GM18873 (cell line): ENCODE results near the gene SNAPC2.

Experiments
- ATAC-seq: cut with Tn5 transposase; IDR thresholded peaks from one replicate; pipeline ENCODE4 v1.9.1; 2021; ENCODE audit warnings: mild to moderate bottlenecking, moderate library complexity, moderate number of reproducible peaks; ENCODE audit not compliant: unreplicated experiment, low FRiP score

The SNAPC2 gene

DNA sequence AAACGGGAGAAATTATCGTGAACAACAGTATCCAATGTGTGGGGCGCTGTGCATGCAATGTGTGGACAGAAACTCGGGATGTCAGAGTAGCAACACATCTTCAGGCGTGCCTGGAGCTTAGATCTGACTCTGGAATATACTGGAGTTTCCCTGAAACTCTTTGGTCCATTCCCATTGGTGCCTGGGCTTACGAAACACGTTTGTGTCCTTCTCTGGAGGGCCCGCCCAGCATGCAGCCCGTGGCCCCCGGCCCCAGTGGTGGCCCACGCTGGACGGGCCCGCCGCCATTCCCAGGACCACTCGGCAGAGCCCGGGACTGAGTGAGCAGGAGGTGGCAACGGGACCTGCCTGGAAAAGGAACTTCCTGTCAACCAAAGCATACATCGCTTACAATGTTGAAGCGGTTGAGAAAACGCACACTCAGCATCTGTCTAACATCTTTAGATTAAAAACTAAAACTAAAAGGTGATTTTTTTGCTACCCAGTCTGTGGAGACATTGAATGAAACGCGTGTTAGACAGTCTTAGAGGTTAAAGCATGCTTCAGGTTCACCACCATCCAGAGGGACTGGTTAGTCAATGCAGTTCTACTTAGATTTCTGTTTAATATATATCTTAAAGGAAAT is 42.6 kb downstream of the SNAPC2 start:
- no peak for ATAC-seq

DNA sequence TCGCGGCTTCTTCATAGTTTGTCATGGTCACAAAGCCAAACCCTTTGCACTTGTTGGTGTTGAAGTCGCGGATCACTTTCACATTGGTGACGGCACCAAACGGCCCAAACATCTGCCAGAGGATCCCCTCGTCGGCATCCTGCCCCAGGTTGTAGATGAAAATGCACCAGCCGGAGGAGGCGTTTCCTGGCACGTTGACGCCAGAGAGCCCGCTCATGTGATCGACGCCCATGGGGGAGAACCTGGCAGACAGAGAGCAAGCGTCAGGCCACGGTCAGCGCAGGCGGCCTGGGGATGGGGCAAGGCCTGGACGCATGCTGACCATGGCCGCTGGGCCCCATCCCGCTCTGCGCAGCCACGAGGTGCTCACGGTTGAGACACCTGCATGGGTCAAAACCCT is 43.4 kb downstream of the SNAPC2 start:
- no peak for ATAC-seq

DNA sequence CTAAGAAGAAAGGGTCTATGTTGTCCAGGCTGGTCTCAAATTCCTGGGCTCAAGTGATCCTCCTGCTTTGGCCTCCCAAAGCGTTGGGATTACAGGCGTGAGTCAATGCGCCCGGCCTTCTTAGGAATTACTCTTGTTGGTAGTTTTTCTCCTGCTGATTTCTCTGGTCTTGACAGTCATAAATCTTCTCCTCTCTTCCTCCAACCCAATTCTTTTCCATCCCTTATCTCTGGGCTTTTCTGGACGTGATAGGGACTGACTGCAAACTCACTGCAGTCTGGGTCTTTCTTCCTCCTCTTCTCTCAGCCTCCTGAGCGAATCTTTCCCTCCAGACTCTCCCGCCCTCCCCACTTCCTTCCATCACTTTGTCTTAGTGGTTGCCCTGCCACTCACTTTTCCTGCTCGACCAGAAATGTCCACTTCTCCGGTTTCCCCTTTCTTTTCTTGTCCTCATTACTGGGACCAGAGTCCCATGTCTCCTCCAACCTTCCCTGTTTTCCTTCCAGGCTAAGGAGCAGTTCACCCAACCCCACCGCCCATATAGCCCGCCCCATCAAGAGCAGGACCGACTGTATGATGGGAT is 45.2 kb downstream of the SNAPC2 start:
- ATAC-seq: no peak

DNA sequence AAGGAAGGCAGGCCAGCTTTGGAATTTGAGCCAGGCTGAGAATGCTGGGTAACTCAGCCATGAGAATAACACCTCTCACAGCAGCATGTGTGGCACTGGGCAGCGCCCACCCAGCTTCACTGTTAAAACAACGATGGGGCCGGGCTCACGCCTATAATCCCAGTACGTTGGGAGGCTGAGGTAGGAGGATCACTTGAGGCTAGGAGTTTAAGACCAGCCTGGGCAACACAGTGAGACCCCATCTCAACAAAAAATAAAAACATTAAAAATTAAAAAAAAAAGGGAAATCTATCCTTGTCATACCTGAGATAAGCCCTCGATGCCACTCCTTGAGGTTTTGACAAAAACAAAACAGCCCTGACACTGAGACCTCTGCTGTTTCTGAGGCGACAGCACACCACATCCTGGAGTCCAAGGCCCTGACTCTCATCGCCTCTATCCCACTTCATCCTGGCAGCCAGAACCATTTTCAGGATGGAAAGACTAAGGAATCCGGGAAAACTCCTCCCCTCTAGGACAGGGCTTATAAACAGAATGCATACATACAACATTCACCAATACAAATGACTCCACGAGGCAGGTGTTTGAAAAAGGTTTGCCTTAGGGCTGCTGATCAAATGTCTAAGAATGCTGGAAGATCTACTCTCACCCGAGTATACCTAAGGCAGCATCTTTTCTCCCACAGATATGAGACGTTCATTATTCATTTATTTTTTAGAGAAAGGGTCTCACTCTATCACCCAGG is 46.0 kb downstream of the SNAPC2 start:
- no peak for ATAC-seq

DNA sequence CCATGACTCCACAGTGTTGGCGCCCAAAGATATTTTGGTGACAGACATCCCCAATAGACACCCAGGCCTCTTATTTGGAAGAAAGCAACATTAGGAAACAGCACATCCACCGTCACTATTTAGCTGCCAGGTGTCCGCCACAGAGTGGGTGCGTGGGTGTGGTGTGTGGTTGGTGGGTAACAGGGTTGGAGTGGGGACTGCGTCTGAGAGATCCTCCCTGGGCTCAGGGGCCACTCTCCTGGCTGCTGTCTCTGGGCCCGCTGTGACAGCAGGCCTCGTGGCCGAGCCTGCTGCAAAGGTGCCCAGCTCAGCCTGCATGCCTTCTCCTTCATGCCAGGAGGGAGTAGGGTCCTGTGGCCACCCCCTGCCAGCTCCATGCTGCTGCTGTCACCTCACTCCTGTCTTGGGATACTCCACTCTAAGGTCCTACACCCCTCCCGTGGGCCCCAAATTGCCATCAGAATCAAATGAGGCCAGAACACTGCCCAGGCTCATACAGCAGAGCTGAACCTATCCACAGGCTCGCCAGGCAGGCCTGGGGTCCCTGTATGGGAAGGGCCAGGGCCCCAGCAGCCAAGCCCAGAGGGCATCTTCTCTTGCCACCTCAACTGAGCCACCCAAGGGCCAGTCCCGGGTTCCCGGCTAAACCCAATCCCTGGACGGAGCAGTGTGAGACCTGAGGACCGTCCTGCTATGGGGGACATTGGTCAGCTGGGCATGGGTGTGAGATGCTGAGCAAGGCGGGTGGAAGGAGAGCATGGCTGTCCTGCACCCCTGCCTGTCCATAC is 48.1 kb downstream of the SNAPC2 start:
- ATAC-seq: no peak

DNA sequence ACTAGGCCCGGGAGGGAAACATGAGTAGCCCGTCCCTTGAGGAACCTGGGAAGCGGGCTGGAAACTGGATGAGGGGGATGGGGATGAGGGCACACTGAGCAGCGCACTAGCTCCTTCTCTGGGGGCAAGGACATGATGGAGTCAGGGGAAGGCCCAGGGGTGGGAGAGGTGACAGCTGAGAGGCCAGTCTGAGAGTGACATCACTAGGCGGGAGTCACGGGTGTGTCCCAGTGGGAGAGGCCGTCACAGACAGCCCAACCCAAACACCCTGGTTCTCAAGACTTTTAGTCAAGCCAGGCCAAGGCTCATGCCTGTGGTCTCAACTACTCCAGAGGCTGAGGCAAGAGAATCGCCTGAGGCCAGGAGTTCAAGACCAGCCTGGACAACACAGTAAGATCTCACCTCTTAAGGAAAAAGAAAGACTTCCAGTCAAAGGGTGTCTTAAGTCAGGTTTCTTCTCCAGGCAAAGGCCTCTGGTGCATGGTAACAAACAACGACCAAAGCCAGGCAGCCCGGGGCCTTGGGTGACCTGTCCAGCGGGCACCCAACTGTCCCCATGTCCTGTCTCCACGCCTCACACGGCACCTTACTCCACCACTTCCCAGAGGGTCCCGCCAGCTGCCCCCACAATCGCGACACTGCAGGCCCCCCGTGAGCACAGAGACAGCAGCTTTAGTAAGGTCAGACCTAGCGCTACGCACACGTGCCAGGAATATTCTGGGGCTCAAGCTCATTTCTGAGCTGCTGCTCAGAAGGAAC is 48.8 kb downstream of the SNAPC2 start:
- ATAC-seq: no peak

DNA sequence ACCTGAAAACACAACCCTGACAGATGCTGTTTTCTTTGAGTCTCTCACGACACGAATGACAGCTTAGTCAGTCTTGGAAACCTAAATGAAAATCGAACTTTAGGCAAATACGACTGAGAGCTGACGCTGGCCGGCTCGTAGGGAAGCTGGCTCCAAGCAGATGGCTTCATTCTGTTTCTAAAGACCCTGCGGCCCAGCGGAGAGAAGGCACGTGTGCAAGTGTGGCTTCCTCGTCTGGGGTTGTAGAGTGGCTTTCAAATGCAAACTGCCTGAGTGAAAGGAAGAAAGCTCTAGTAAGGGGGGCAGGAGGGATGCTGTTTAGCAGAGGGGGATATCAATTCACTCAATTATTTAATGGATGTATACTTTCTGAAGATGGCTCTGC is 49.4 kb downstream of the SNAPC2 start:
- ATAC-seq: no peak

DNA sequence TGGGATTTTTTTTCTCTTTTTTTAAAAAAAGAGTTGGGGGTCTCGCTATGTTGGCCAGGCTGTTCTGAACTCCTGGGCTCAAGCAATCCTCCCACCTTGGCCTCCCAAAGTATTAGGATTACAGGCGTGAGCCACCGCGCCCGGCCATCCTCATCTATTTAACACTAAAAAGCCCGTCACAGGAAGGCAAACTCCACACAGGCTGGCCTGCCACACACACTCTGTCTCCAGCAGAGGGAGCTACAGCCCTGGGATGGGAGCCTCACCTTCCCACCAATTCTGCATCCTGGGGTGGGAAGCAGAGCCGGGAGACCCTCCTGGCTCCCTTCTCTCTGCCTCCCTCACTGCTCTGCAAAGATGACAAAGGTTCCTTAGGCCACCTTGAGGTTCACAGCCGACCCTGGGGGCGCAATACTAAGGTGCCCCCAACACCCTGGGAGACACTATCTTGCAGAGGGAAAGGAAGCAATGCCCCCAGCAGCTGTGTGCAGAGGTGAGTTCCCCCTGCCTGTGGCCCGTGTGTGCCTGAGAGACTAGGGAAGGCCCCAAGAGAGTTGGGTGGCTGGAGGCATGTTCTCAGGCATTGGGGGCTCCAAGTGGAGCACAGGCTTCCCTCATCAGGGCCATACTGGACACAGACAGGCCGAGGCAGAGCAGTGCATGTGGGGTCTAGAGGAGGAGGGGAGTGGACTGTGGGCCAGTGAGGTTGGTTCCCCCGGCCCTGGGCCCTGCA is 50.7 kb downstream of the SNAPC2 start:
- ATAC-seq: no peak

DNA sequence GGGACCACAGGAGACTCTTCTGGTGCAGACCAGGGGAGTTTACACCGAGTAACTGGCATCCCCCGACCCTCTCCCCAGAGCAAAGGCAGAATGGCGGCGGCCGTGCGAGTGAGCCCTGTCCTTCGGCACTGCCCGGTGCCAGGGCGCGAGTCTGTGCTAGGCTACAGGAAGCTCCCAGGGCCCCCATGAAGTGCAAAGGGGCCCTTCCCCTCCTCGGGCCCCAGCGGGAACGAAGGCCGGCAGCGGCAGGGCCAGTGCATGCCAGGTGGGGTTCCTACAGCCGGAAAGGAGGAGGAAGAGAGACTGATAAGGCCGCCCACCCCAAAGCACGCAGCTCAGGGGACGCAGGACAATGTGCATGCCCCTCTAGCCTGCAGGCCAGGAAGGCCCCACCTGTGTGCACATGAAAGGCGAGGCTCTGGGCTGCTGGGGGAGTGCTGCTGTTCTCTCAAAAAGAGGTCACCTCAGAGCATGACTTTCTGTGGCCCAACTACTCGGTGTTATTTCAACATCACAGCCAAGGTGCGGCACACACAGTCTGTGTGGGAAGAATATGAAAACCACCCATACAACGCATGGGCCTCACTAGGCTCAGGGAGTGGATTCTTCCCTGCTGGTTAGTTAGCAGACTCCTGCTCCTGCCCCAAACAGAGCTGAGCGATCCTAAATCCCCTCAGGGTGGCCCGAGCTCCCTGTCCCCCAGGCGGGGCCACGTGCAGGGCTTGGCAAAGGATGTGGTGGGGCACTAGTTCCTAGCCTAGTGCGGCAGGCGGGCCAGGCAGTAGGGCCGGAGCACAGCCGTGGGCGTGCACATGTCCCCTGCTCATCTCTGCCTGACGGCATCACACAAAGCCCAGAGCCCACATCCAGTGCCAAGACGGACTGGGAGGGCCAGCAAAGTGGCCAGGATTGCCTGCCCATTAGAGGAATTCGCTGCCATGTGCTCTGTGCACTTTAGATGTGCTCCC is 51.7 kb downstream of the SNAPC2 start:
- ATAC-seq: no peak
